Activated naive CD8-positive, alpha-beta T cell treated with anti-CD3 and anti-CD28 coated beads for 36 hours (primary cell): ENCODE measurements around the gene SIPA1L3. TPM values are rescaled to one million over a fixed set of nuclear protein-coding genes. Genes with fewer than 3 reads are reported as not detected.
"Not testable (repeated sequence)": the region's sequence is repeated elsewhere in the genome, so short reads cannot be mapped to it uniquely, and the experiment has no call there.

Experiments
- DNase-seq: peaks from one replicate; pipeline ENCODE4 v3.0.0; 2021
- H3K27ac Mint-ChIP-seq: one replicate; pipeline ENCODE4 v1.8.0; 2022; ENCODE audit warnings: mild to moderate bottlenecking, moderate library complexity, mixed read lengths
- H3K27me3 Mint-ChIP-seq: one replicate; pipeline ENCODE4 v1.8.0; 2022; ENCODE audit warnings: mild to moderate bottlenecking, mixed read lengths
- H3K36me3 Mint-ChIP-seq: one replicate; pipeline ENCODE4 v1.8.0; 2021; ENCODE audit warnings: mild to moderate bottlenecking, mixed read lengths
- H3K4me1 Mint-ChIP-seq: one replicate; pipeline ENCODE4 v1.8.0; 2021; ENCODE audit warnings: mixed read lengths
- H3K4me3 Mint-ChIP-seq: one replicate; pipeline ENCODE4 v1.8.0; 2022; ENCODE audit warnings: mild to moderate bottlenecking, moderate library complexity, mixed read lengths
- H3K9me3 Mint-ChIP-seq: one replicate; pipeline ENCODE4 v1.8.0; 2022; ENCODE audit warnings: mixed read lengths
- total RNA-seq, 2 experiments: library from RNA; stranded (reverse); gene quantifications; one replicate each; pipeline ENCODE4 v1.2.3, GENCODE V29; 2021

The SIPA1L3 gene
- total RNA-seq, 2 experiments from 2014 or later: 9.1 to 9.7 TPM

DNA sequence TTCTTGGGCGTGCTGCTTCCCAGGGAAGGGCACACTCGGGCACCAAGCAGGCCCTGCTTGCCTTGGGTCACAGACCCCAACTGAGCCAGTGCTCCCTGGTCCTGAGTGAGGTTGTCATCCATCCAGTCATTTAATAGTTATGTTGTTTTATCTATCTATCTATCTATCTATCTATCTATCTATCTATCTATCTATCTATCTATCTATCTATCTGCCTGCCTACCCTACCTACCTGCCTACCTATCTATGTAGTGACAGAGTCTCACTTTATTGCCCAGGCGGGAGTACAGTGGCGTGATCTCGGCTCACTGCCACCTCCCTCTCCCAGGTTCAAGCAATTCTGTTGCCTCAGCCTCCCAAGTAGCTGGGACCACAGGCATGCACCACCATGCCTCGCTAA lies 164.0 kb downstream of the SIPA1L3 start:
- not testable (repeated sequence) for H3K9me3 Mint-ChIP-seq, H3K27me3 Mint-ChIP-seq, H3K36me3 Mint-ChIP-seq, DNase-seq, H3K4me1 Mint-ChIP-seq, H3K4me3 Mint-ChIP-seq, H3K27ac Mint-ChIP-seq

DNA sequence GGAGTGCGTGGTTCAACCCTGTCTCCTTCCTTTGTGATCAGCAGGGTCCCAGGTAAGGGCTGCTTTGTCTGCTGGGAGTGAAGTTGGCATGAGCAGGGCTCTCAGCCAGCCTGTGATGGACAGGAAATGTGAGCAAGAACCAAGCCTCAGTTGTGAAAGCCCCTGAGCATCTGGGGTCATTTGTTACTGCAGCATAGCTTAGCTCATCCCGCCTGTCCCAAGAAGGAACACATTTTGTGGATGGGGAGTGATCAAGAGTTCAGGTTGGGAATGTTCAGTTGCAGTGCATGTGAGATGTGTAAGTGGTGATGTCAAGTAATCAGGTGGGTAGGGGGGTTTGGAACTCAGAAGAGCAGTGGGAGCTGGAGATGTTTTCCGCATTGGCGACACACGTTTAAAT lies 164.6 kb downstream of the SIPA1L3 start:
- H3K4me3 Mint-ChIP-seq: no peak overlapping the region
- H3K9me3 Mint-ChIP-seq: peaks cover 3% of the 10 kb centered on the region
- peaks cover 1% of the 10 kb centered on the region for H3K4me1 Mint-ChIP-seq
- no peaks in the 10 kb centered on the region for H3K27me3 Mint-ChIP-seq
- no peak for DNase-seq
- no peak overlapping the region for H3K27ac Mint-ChIP-seq
- H3K36me3 Mint-ChIP-seq: peaks cover 5% of the 10 kb centered on the region

DNA sequence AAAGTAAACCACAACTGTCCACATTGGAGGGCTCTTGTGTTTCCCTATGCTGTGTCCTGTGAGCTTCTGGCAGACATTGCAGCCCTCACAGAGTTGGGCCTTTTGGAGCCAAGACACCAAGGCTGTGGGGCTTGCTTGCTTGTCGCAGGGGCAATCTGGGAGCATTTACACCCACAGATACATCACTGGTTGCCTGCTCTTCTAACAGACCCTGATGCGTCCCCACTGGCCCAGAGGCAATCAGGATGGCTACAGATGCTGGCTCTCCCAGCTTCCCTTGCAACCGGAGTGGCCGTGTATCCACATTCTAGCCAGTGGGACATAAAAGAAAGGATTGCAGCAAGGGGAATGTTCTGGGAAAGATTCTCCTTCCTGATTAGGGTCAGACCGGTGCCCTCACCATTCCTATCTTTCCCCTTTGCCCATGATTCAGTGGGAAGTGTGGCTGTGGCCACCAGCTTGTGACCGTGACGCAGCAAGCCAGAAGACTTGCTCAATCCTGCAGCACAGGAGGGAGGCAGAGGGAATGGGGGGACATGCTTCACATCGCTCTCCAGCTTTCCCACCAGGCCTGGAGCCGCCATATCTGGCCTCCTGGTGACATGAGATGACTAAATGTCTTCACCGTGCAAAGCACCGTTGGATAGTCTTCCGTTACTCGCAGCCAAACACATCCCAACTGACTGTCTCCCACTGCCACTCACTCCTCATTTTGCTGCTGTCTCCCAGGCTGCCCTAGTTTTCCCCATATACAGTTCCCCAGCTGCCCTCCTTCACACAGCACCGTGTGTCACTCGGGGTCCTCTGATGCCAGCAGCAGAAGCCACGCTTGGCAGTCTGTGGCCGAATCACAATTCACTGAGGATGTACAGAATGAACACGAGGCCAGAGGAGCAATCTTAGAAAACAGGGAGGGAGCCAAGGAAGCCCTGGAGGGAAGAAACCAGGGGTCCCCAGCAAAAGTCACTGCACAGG lies 166.1 kb downstream of the SIPA1L3 start:
- no peak overlapping the region for H3K4me3 Mint-ChIP-seq
- H3K27me3 Mint-ChIP-seq: no peaks in the 10 kb centered on the region
- H3K36me3 Mint-ChIP-seq: peaks cover 7% of the 10 kb centered on the region
- H3K27ac Mint-ChIP-seq: no peak overlapping the region
- no peak for DNase-seq
- peaks cover 1% of the 10 kb centered on the region for H3K4me1 Mint-ChIP-seq
- H3K9me3 Mint-ChIP-seq: peaks cover 6% of the 10 kb centered on the region

DNA sequence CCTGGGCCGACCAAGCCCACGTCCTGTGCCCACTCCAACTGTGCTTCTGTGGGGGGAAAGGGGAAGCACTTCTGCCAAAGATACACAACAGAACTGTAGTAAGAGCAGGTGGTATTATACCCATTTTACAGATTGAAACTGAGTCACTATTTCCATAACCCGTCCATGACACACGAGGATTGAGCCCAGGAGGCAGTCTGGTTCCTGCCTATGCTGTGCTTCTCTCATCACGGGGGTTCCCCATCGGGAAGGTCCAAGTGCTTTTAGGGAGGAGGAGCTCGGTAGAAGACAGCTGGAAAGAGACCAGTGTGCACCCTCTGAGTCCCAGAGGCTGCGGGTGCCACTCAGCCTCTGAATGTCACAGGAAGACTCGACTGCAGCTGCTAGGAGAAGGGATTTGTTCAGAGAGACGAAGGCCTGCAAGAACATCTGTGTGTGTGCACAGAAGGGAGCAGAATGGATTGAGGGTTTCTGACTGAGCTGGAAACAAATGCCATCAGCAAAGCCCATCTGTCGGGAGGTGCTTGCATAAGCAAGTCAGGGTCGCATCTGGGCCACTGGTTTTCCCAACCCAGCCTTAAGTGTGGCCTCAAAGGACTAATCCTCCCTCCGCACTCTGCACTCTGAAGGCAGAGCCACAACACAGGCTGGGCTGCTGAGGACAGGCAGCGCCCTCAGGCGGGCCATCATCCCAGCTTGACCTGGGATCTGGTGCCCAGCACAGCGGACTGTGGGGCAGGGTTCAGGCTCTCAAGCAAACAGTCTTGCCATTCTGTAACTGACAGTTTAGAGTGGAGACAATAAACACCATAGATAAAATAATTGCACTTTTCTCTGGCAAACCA lies 167.1 kb downstream of the SIPA1L3 start:
- H3K4me1 Mint-ChIP-seq: peaks cover 1% of the 10 kb centered on the region
- no peak for DNase-seq
- no peaks in the 10 kb centered on the region for H3K27me3 Mint-ChIP-seq
- peaks cover 6% of the 10 kb centered on the region for H3K9me3 Mint-ChIP-seq
- no peak overlapping the region for H3K4me3 Mint-ChIP-seq
- peaks cover 9% of the 10 kb centered on the region for H3K36me3 Mint-ChIP-seq
- H3K27ac Mint-ChIP-seq: no peak overlapping the region

DNA sequence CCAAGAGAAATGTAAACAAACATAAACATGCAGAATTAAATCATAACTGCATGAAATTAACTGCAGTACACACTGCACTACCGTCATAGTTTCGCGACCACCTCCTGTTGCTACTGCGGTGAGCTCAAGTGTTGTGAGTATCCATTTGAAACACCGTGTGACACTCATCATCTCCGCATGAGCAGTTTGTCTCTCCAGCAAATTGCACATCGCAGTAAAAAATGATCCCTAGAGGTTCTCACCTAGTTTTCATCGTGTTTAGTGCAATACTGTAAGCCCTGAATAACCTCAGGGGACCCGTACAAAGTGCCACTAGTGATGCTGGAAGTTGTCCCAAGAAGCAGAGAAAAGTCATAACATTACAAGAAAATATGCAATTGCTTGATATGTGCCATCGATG lies 169.3 kb downstream of the SIPA1L3 start:
- H3K27me3 Mint-ChIP-seq: no peaks in the 10 kb centered on the region
- H3K4me1 Mint-ChIP-seq: peaks cover 15% of the 10 kb centered on the region
- H3K4me3 Mint-ChIP-seq: no peak overlapping the region
- no peak overlapping the region for H3K27ac Mint-ChIP-seq
- H3K36me3 Mint-ChIP-seq: peaks cover 9% of the 10 kb centered on the region
- peaks cover 6% of the 10 kb centered on the region for H3K9me3 Mint-ChIP-seq
- DNase-seq: no peak

DNA sequence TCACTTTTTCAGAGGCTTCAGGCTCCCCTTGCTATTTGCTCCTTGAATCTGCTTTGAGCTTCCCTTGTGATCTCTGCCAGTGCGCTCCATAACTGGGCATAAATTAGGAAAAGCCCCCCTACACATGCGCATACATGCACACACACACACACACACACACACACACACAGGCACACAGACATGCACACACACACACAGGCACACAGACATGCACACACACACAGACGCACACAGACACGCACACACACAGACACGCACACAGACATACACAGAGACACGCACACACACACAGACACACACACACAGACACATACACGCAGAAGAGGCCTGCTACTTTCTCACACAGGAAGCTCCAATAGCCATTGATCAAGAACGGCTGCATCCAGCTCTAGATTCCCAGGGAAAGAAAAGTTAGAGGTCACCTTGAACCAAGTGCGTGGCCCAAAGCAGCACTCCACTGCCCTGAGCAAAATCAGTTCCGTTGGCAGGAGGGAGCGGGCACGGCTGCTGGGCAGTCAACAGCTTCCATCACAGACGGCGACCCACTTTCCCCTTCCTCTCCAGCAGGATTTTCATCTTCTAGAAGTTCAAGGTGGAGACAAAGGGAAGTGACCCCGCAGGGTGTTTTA lies 171.4 kb downstream of the SIPA1L3 start:
- H3K9me3 Mint-ChIP-seq: peaks cover 6% of the 10 kb centered on the region
- no peak overlapping the region for H3K27ac Mint-ChIP-seq
- H3K36me3 Mint-ChIP-seq: peaks cover 9% of the 10 kb centered on the region
- no peaks in the 10 kb centered on the region for H3K27me3 Mint-ChIP-seq
- DNase-seq: no peak
- H3K4me3 Mint-ChIP-seq: no peak overlapping the region
- H3K4me1 Mint-ChIP-seq: peaks cover 15% of the 10 kb centered on the region

DNA sequence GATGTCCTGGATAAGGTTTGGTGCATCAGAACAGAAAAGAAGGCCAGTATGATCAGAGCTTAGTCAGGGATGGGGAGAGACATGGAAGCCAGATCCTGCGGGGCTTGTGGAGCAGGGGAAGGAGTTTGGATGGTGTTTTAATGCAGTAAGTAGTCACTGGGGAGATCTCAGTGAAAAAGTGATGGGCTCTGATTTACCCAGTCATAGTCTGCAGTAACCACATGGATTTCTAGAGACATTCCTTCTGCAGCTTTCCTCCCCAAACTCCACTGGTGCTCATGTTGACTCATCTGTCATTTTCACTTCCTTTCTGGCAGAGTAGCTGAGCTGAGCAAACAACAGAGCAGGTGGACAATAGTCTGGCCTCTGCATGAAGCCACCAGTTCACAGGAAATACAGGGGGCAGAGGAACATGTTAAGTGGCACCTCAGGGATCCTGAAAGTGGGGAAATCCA lies 172.9 kb downstream of the SIPA1L3 start:
- DNase-seq: no peak
- no peak overlapping the region for H3K4me3 Mint-ChIP-seq
- peaks cover 6% of the 10 kb centered on the region for H3K9me3 Mint-ChIP-seq
- peaks cover 14% of the 10 kb centered on the region for H3K4me1 Mint-ChIP-seq
- peak overlapping the region; percentile 89 for H3K27ac Mint-ChIP-seq
- no peaks in the 10 kb centered on the region for H3K27me3 Mint-ChIP-seq
- H3K36me3 Mint-ChIP-seq: peaks cover 9% of the 10 kb centered on the region

DNA sequence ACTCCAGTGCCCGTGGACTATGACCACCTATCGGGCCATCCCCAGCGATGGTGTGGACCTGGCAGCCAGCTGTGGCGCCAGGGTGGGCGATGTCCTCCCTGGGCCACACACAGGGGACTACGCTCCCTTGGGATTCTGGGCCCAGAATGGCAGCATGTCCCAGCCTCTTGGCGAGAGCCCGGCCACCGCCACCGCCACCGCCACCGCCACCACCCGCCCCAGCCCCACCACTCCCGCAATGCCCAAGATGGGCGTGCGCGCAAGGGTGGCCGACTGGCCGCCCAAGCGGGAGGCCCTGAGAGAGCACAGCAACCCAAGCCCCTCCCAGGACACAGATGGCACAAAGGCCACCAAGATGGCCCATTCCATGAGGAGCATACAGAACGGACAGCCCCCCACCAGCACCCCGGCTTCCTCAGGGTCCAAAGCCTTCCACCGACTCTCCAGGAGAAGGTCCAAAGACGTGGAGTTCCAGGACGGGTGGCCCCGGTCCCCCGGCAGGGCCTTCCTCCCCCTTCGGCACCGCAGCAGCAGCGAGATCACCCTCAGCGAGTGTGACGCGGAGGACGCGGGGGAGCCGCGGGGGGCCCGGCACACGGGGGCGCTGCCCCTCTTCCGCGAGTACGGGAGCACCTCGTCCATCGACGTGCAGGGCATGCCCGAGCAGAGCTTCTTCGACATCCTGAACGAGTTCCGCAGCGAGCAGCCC lies 174.7 kb downstream of the SIPA1L3 start:
- H3K4me3 Mint-ChIP-seq: no peak overlapping the region
- H3K36me3 Mint-ChIP-seq: peaks cover 3% of the 10 kb centered on the region
- H3K4me1 Mint-ChIP-seq: peaks cover 14% of the 10 kb centered on the region
- no peaks in the 10 kb centered on the region for H3K27me3 Mint-ChIP-seq
- H3K9me3 Mint-ChIP-seq: peaks cover 2% of the 10 kb centered on the region
- no peak for DNase-seq
- no peak overlapping the region for H3K27ac Mint-ChIP-seq

DNA sequence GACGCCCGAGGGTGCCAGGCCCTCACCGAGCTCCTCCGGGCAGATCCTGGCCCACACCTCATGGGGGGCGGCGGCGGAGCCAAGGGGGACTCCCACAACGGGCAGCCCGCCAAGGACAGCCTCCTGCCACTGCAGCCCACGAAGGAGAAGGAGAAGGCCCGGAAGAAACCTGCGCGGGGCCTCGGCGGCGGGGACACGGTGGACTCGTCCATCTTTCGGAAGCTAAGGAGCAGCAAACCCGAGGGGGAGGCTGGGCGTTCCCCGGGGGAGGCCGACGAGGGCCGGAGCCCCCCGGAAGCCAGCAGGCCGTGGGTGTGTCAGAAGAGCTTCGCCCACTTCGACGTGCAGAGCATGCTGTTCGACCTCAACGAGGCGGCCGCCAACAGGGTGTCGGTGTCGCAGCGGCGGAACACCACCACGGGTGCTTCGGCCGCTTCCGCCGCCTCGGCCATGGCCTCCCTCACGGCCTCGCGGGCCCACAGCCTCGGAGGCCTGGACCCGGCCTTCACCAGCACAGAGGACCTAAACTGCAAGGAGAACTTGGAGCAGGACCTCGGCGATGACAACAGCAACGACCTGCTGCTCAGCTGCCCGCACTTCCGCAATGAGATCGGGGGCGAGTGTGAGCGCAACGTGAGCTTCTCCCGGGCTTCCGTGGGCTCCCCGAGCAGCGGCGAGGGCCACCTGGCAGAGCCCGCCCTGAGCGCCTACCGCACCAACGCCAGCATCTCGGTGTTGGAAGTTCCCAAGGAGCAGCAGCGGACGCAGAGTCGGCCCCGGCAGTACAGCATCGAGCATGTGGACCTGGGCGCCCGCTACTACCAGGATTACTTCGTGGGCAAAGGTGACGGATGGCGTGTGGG lies 175.5 kb downstream of the SIPA1L3 start:
- Mint-ChIP-seq H3K9me3 (no peaks in the 10 kb centered on the region), H3K4me1 (peaks cover 14% of the 10 kb centered on the region), H3K36me3 (peaks cover 2% of the 10 kb centered on the region), H3K27me3 (no peaks in the 10 kb centered on the region), H3K27ac (no peak overlapping the region), H3K4me3 (no peak overlapping the region)
- DNase-seq: no peak

DNA sequence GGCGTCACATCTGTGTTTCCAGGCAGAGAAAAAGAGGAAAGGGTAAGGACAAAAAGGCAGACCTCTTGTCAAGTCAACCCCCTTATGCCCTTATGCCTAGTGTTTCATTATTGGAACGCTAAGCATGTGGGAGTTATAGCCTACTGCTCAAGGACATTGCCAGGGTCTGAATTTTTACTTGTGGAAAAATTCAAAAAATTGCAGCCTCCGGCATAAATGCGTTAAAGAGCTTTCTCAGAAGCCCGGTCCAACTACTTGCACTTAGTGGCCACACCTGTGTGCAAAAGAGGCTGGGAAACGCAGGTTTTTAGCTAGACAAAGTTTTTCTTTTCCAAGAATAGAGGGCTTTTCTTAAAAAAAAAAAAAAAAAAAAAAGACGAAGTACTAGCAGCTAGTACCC lies 177.2 kb downstream of the SIPA1L3 start:
- no peak for DNase-seq
- Mint-ChIP-seq H3K27me3 (no peaks in the 10 kb centered on the region), H3K27ac (no peak overlapping the region), H3K4me3 (no peak overlapping the region), H3K36me3 (no peaks in the 10 kb centered on the region), H3K4me1 (peaks cover 14% of the 10 kb centered on the region), H3K9me3 (no peaks in the 10 kb centered on the region)

DNA sequence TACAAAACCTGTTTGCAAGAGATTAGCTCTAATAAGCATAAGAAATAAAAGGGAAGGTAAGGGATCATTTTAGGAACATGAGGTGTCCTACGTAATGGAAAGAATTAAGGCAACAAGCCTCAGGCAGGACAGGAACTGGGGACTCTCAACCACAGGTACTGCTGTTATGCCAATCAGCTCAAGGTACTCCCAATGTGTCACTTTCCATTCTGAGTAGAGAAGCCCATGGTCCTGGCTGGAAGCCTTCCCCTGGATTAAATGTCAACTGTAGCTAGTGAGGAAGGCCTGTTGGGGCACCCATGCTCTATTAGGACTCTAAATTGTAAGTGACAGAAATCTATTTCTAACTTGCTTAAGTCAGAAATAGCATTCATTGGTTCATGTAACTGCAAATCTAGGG lies 182.4 kb downstream of the SIPA1L3 start:
- Mint-ChIP-seq H3K27ac (no peak overlapping the region), H3K4me3 (no peak overlapping the region), H3K27me3 (no peaks in the 10 kb centered on the region), H3K36me3 (peaks cover 1% of the 10 kb centered on the region), H3K9me3 (no peaks in the 10 kb centered on the region), H3K4me1 (no peaks in the 10 kb centered on the region)
- no peak for DNase-seq

DNA sequence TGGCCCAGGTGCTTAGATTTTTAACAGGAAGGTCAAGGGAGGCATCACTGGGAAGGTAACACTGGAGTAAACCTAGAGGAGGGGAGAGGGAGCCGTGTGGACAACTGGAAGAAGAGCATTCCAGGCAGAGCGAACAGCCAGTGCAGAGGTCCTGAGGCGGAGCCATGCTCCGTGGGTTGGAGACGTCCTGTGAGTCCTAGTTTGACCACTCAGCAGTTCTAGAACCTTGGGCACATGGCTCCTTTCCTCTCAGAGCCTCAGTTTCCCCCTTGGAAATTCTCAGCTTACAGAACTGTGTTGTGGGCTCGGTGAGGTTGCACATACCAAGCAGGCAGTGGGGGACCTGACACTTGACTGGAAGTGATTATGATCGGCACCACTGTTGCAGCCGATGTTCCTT lies 186.1 kb downstream of the SIPA1L3 start:
- peaks cover 5% of the 10 kb centered on the region for H3K4me1 Mint-ChIP-seq
- no peak for DNase-seq
- H3K36me3 Mint-ChIP-seq: peaks cover 1% of the 10 kb centered on the region
- no peak overlapping the region for H3K27ac Mint-ChIP-seq
- no peaks in the 10 kb centered on the region for H3K9me3 Mint-ChIP-seq
- no peaks in the 10 kb centered on the region for H3K27me3 Mint-ChIP-seq
- no peak overlapping the region for H3K4me3 Mint-ChIP-seq

DNA sequence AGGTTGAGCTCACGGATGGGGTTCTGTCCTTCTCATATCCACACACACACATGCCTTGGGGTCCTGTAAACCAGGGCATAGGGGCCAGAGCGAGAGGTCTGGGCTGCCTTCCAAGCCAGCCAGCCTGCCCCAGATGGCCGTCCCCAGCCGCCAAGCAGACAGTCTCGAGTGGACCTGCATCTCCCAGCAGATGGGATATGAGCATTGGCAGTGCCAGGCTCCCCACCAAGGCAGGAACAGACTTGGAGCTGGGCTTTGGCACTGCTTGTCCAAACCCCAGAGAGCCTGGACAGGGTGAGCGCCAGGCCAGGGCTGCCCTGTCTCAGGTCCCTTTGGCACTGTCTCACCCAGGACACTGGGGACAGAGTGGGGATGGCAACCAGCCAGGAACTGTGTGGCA lies 186.6 kb downstream of the SIPA1L3 start:
- no peaks in the 10 kb centered on the region for H3K27me3 Mint-ChIP-seq
- no peaks in the 10 kb centered on the region for H3K9me3 Mint-ChIP-seq
- H3K27ac Mint-ChIP-seq: no peak overlapping the region
- H3K4me3 Mint-ChIP-seq: no peak overlapping the region
- peaks cover 1% of the 10 kb centered on the region for H3K36me3 Mint-ChIP-seq
- peaks cover 5% of the 10 kb centered on the region for H3K4me1 Mint-ChIP-seq
- no peak for DNase-seq
